HG03159 (cell line): Measurements from ENCODE around the gene LNX2.

Experiments
- ATAC-seq: cut with Tn5 transposase; IDR thresholded peaks from one replicate; pipeline ENCODE4 v1.9.1; 2021; ENCODE audit warnings: mild to moderate bottlenecking, moderate library complexity; ENCODE audit not compliant: unreplicated experiment

The LNX2 gene

DNA sequence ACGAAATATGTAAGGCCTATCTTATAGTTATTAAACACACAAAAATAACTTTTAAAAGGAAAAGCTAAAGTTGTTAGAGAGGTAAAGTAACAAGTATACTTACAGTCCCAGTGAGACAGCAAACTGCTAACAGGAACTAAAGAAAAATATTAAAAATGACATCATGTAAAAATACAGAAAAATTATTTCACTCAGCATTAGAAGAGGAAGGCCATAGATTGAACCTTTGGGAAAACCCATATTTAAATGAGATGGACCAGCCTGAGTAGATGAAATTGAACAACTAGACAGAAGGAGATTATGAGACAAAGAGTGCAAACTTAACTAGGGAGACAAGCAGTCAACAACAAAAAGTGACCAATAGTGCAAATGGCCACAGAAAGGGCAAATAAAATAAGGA, 49.4 kb downstream of the LNX2 start:
- ATAC-seq, result no peak

DNA sequence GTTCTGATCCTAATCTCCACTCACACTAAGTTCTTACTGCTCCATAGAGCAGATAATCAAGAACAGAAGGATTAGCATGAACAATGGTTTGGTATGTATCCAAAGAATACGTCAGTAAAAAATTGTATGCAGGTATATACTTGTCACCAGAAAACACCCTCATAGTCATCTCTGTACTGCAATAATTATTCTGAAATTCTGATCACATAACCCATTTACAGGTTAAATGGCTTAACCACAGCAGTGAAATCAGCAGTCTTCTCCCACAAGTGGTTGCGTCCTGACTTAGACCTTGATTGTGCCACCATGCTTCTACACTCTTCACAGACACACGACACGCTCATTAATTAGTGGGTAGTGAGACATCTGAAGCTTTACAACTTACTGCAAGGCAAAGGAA, 50.9 kb downstream of the LNX2 start:
- no peak for ATAC-seq

DNA sequence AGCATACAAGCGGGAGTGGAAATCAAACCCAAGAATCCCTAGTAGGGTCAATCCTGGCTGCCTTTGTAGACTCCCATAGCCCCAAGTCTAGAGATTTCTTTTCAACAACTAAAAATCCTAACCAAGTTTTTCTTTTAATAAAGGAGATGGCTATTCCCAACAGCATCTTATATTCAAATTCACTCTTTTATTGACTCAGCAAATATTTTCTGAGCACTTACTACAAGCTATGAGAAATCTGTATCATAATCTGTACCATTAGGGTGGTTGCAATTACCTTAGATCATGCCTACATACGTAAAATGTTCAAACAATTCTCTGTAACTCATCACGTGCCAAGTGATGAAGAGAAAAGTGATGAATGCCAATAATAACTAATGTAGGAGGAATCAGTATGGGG, 54.5 kb downstream of the LNX2 start:
- no peak for ATAC-seq

DNA sequence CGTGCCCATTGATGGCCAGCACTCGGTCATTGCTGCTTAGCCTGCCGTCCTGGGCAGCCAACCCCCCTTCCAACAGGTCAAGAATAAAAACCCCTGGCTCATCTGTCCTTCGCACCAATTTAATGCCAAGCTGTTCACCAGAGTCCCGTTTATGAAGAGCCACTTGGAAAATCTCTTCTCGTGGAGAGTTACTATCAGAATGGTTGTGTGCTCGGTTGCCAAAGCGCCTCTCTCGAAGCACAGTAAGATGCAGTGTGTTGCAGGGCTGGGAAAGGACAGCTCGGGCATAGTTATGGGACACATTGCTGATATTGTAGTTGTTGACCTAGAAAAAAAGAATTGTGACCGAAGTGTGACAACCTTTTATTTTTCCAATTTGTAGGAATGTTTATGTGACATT, 57.9 kb downstream of the LNX2 start:
- ATAC-seq, result no peak

DNA sequence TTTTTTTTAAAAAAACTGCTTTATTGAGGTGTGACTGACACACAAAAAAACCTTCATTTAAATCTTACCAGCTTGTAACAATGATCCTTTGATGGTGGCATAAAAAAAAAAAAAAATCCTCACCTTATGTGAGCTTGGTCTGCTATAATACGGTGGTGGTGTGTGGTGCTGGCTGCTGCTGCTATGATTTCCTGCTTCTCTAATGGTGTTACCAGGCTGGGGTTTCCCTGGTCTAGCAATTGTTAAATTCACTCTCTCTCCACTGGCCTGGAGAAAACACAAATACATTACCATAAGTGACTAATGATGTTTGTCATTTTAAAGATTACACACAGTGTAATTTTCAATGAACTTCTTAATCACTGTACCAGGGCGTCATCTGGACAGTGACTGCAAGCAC, 60.6 kb downstream of the LNX2 start:
- no peak for ATAC-seq

DNA sequence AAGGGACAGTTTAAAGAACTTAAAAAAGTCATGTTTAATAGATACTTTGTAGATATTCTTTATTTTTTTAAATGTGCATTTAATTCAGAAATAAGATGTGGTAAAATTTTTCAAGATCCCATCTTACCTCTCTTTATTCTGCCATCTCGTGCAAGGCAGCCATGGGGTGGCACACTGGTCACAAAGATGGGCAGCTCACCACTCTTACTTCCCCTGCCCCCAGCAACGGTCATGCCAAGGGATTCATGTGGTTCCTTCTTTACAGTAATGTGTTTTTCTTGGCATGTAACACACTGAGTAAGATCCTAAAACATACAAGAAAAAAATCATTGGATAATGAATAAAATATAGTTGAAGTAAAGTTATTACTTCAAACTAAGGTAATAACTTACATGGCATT, 64.2 kb downstream of the LNX2 start:
- ATAC-seq, result no peak

DNA sequence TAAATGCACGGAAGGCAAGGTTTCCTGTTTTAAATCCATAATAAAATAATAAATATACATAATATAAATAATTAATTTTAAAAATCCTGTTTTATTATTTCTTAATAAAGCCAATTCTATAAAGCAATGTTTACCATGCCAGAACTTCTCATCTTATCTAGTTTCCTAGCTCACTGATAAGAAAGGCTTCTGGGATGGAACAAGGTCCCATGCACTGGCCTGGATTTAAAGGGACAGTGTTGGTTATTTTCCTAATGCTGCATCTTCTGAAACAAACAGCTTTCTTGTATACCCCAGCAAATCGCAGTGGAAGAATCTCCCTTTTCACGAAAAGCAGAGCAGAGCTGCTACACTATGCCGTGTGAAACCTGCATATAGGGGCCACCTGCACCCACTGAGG, 68.8 kb downstream of the LNX2 start:
- no peak for ATAC-seq

DNA sequence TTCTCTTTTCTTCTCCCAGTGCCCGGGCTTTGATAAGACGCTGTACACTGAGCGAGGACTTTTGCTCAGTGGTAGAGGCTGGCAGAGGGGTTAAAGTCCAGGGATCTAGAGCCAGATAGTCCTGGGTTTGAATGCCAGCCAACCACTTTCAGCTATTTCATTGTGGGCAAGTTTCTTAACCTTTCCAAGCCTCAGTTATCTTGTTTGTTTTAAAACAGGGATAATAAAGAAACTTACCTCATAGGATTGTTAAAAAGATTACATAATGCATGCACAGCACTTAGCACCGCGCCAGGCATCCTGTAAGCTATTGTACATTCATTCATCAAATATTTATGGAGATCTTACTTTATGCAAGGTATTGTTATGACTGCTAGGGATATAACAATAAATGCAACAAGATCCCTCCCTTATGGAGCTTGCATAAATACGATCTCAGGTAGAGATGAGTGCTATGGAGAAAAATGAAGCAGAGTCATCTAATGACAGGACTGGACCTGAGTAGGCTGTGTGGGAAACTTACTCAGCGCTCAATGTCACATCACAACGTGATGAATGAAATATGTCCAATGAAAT, 70.8 kb downstream of the LNX2 start:
- ATAC-seq, result no peak

DNA sequence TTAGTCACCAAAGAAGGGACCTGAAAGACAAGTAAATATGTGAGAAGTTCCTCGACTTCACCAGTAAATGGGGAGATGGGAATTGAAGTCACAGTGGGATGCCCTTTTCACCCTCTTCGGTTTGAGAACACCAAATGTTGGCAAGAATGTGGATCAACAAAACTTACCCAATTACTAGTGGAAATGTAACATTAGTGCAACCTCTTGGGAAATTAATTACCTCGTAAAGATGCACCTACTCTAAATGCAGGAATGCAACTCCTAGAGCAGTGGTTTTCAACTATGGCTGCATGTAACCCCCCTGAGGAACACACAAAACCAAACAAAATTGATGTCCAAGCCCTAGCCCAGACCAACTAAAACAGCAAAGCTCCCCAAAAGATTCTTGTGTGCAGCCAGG, 78.1 kb downstream of the LNX2 start:
- no peak for ATAC-seq

DNA sequence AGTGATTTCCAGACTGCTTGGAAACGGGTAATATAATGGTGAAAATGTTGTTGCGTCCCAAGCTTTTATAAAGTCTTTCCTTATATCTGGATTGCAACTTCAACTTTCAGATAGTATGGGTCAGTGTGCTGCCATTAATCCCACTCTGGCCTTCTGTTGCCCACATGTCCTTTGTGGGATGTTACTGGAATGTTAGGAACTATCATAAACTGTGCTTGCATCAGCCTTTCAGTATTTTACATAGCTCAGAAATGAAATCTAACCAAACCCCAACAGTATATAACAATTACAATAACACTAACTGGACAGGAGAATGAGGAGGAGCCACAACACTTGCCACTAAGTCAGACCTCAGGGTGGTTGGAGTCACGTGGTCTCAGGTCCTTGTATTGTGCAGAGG, 78.9 kb downstream of the LNX2 start:
- ATAC-seq, result no peak

DNA sequence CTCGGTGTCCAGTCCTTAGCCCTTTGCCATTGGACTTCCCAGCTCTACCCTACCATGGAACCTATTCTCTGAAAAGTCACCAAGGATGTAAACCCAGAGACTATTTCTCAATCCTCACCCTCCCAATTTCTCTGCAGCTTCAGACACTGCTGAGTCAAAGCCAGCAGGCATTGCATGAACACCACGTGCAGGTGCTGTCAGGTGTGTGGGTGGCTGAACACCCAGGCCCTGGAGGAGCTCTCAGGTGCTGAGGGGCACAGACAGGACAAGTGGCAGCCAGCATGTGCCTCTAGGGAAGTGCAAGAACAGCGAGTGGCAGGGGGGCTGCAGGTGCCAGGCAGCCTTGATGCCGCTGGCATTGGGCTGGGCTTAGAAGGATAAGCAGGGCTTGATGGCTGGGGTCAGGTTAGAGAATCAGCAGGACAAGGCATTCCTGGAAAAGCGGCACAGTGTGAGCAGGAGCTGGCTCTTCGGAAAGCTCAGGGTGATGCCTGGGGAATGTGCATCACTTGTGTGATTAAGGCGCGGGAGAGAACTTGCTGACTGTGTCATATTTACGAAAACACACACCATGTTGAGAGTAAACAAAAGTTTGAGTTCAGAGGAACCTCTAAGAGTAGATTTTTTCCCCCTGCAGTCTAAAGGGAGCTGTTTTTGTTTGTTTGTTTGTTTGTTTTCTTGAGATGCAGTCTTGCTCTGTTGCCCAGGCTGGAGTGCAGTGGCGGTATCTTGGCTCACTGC, 83.8 kb downstream of the LNX2 start:
- ATAC-seq, result no peak

DNA sequence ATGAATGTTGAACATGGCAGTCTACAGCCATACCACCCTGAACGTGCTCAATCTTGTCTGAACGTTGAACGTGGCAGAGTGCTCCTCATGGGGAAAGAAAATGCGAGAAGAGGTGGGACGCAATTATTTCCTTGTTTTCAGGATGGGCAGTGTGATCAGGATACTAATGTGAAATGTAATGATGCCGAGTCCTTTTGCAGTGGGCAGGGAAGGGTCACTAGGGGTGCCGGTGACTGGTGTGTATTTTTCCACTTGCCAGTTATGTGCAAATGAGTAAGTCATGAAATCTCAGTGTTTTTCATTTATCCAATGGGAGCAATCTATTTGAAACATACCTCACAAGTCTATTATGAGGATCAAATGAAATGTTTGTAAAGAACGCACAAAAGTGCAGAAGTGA, 84.8 kb downstream of the LNX2 start:
- no peak for ATAC-seq

DNA sequence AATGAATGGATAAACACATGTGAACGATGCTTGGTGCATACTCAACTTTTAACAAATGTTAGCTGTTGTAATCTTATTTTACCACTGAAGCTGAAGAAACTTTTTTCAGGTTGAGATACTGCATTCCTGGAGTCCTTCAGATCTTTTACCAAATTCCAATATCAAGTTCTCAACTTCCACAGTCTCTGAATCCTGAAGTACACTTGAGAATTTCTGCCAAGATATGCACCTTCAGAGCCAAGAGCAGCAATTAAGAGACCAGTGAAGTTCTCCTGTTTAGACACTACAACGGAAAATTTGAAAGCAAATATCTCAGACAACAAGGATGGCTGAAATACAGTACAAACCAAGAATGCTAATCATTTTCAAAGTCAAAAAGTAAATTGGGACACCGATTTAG, 85.3 kb downstream of the LNX2 start:
- ATAC-seq, result no peak

DNA sequence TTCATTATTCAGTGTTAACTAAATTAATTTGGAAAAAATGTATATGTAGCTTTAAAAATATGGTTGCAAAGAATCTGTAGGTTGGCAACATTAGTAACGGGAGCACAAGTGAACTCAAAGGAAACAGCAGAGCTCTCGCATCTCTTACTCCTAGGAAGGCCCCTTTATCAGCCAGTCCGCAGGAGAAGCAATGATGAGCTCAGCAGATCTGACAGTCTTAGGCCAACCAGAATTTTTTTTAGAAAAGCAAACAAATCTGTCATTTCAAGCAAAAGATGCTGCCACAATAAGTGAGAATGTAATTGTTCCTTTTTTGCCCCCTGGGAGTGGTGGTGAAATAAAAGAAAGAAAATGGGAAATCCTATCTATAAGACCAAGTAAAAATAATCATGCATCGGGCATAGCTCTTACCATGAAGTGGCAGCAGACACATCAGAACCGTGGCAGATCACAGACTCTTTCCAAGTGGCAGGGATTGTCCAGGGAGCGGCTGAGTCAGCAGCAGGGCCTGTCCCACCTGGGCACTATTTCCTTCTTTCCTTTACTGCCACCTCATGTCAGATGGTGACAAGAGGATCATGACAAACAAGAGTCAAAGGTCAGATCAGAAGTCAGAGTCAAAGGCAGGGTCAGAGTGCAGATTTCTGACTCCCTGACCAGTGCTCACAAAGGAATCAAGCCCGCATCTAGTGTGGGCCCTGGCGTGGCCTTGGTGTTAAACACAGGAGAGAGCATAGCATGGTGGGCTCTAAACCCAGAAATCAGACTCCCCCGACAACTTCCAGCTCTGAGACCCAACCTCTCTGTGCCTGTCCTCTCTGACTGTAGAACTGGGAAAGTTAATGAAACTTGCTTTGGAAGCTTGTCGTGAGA, 86.0 kb downstream of the LNX2 start:
- no peak for ATAC-seq

DNA sequence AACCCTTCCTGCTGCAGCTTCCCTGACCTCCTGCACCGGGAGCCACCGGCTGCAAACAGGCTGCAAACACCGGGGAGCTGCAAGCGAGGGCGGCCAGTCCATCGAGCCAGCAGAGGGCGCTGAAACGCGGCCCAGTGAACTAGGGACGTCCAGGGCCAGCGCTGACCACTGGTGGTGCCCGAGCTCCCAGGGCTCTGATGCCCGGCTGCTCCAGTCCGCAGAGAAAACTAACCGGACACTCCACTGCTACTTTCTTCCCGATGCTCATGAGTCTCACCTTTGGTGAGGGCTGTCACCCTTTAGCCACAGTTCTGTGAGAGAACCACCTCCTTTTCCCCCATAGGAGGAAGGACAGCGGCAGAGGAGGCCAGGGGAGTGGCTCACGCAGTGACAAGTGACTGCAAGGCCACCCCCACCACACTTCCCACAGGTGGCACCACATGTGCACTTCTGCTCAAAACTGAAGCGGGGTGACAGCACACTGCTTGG, 87.1 kb downstream of the LNX2 start:
- no peak for ATAC-seq

DNA sequence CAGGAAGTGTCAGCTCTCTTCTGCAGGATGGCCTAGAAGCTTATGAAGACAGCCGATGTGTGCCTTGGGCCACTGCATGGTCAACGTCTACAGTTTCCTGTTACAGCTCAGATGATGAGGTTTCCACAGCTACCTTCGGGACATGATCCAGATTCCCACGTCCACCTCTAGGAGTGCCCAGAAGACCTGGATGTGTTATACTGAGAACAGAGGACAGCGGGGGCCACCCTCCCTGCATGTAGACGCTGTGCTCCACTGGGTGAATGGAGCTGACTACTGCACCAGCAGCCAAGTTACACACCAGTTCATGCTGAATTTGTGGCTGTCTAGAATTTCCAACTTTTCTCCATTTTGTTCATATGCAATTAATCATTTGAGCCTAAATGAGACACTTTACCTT, 91.4 kb downstream of the LNX2 start:
- ATAC-seq, result no peak

DNA sequence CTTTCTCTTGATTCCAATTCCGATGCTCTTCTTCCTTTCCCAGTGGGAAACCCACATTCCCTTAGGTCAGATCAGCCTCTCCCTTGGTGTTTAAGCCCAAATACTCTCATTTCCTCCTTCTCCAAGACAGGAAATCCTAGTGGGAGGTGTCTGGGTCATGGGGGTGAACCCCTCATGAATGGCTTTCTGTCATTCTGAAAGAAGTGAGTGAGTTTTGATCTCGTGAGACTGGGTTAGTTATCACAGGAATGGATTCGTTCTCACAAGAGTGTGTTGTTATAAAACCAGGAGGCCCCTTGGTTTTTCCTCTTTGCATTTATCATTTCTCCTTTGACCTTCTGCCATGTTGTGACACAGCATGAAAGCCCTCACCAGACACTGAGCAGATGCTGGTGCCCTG, 93.8 kb downstream of the LNX2 start:
- no peak for ATAC-seq

DNA sequence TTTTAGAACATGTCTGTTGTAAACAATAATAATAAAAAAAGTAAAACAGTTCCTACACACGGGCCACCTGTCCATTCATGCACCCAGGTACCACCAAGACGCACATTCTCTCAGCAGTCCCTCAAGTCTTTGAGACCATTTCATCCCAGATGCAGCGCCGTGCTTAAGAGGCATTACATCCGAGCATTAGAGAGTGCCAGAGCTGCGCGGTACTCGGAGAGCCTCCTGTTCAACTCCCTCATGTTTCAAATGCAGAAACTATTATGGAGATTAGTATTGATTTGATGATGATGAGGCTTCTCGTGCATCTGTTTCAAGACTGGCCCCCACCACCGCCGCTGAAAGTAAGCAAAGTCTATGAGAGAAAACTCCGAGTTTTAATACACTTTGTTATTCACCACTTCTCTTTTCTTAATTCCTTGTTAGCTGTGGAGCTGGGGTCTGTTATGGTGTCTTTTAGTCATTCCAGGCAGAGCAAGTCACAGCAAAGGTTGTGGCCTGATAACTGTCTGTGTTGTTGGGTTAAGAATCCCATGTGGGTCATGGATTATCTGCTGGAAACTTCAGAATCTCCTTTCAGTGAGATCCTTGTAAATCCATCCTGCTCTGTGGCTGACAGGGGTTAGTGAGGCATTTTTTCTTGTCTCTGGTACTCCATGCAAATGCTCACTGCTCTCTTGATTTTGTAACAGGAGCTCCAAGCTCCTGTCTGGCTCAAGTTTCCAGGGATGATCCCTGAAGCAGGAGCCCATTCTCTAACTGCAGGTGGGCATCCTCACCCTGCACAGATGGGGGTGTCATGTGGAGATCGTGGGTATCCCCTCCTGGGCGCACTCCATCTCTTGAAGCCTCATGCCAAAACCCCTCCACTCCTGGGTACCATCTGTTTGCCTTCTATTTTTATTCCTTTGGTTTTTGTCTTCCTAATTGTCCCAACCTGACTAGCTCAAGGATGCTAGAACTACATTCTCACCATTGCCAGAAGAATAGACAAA, 95.1 kb downstream of the LNX2 start:
- ATAC-seq, result no peak

DNA sequence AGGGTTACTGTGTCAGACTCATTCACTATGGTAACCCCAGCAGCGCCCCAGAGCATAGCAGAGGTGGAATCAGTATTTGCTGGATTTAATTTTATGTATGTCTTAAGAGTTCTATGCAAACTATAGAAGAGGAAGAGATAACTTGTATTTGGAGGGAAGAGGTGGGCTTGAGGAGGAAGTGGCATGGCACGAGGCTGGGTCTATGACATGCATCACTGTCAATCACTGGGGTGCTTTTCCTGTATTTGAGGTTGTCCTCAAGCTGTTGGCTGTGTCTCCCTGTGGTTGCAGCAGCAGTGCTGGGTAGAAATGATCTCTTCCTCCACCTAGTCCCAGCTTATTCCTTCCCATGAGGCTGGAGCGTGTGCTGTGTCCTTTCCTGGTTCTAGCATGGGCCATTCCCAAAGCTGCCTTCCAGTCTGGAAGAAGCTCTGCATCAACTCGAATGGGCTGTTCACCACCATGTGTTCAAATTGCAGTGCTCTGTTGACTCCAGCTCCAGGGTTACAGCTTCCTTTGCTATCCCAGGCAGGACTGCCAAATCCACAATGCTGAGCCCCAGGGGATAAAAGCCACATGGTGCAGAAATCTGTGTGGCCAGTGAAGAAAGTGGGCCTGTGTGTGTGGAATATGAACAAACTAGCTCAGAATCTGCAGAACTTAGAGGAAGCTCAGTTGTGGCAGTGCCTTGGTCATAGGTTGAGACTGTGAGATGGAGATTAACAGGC, 96.8 kb downstream of the LNX2 start:
- ATAC-seq, result no peak

DNA sequence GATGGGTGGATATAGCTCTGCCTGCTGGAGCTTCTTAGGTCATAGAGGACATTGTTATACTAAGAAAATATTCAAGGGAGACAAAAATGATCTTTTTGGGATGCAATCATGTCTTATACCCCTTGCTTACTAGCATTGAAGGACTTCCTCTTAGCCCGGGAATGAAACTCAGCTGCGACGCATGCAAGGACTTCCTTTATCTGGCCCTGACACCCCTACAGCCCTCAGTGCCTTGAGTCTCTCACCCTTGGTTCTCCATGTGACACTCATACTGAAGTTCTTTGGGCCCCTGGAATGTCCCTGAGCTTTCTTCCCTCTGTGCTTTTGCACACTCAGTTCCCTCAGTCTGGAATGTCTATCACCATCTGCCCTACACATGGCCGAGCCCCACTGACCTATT, 97.5 kb downstream of the LNX2 start:
- ATAC-seq, result no peak
